Endometrial microvascular endothelial cells (primary cell): ENCODE measurements around the gene HEY2. TPM values are rescaled to one million over a fixed set of nuclear protein-coding genes. Genes with fewer than 3 reads are reported as not detected.
"Not testable (repeated sequence)": the region's sequence is repeated elsewhere in the genome, so short reads cannot be mapped to it uniquely, and the experiment has no call there.

Experiments
- in situ Hi-C: cut with HindIII; loops from 2 replicates; pipeline ENCODE4 v1.10.0; 2017; ENCODE audit warnings: low sequenced_read_pairs, low pct_unique_long_range_greater_than_20kb; ENCODE audit errors: inconsistent ontology term
- total RNA-seq: library from RNA; depleted of rRNA; stranded (reverse); fragments of >200 nt; gene quantifications from one replicate; pipeline ENCODE4 v1.2.3, GENCODE V29; 2015; ENCODE audit errors: inconsistent ontology term

The HEY2 gene
- total RNA-seq, 1 donor from 2014 or later: 1.7 TPM

DNA sequence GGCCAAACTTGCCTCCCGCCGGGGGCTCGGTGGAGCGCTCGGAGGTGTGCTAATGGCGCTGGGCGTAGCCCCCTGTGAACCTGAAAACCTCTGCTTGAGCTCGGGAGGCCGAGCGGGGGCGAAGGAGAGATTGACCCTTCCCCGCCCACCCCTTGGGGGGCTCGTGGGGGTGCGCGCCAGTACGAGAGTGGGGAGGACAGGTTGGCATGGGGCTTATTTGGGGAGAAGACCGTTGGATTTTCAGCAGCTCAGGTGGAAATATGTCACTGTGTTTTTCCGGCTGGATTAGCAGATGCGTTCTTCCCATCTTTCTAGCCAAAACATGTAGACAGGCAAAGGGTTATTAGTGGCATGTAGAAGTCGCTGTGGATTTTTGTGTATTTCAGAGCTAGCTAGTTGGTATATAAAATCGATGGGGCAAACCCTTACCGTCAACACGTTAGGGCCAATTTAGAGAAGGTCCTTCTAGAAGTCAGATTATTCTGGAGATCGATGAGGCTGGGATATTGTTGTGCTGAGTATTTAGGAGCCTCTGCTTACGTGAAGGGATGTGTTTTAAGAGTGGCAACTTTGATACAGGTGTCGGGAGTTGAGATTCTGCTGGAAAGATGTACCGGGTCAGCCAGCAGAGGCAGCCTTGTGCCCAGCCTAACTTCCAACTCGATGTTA, 41.9 kb downstream of the HEY2 start:
- in situ Hi-C loops: no loop called here

DNA sequence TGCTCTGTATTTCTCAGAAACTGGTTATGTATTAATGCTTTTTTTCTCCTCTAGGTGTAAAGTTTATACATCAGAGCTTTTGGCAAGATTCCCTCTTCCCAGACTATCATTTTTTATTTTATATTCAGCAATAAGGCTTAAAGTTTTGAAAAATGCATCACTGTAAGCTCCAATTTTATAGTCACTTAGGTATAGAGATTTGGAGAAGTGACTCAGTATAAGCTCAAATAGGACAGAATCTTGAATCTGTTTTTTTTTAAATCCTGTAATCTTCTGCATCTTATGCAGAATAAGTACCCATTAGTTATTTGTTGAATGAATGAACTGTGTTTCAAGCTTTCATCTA, 42.4 kb downstream of the HEY2 start:
- in situ Hi-C loops: no loop called here

DNA sequence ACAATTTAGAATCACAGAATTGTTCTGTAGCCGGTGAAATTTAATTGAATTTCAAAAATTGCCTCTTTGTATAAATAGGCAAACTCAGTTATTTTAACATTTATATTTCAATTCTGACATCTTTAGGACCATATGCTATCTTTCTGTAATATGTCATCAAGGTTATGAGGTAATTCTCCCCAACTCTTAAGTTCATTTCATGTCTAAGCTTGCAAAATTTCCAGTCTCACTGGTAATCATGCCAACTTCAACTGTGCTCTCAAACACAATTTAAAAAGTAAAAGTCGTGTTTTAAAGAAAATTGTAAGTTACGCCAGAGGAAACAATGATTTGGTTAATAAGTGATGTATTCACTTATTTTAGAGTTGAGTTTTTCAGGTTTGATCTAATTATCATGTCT, 42.7 kb downstream of the HEY2 start:
- in situ Hi-C loops: no loop called here

DNA sequence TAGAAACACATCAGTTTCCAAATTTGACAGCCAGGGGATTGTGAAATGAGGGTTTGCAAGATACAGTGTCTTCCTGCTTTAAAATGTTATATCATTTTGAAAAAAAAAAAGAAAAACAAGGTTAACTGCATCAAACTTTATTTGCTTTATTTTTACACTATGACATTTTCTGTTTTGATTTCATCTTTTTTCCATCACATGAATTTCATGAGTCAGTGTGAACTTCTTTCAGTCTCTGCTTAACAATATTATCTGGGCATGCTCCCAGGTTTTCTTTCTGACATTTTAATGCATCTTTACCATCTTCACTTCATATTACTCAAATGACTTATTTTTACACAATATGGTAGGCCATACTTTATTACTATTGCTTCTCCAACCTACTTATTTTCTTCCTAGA, 43.2 kb downstream of the HEY2 start:
- in situ Hi-C loops: no loop called here

DNA sequence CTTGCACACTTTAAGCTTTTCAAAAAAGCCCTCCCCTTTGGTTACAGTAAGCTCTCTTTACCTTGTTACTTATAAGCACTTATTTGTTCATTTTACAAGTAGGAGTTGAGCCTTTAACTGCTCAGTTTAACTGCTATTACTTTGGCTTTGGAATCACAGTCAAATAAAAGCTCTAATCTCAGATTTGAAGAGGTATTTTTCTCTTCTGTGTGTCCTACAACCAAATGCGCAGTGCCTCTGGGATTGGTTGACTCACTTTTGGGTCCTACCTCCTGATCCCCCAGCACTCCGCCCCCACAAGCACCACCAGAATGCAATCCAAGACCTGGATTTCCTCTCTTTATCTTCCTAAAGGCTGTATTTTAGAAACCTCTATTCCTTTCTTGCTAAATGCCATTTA, 43.8 kb downstream of the HEY2 start:
- in situ Hi-C loops: no loop called here

DNA sequence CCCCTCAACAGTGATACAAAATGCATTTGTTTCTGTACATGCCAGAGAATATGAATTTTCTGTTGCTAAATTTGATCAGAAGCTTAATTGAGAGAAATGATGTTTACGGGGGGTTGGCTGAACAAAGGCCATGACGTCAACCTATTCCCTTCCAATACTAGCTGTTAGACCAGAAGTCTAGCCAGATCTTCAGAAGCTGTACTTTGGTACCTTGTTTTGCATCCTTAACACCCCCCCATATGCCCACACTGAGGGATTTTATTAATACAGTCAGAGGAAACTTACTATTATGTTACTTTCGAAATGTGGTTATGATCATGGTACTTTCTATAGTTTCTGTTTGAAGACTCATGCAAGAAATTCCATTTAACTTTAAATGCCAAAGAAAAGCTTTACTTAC, 44.4 kb downstream of the HEY2 start:
- in situ Hi-C loops: no loop called here

DNA sequence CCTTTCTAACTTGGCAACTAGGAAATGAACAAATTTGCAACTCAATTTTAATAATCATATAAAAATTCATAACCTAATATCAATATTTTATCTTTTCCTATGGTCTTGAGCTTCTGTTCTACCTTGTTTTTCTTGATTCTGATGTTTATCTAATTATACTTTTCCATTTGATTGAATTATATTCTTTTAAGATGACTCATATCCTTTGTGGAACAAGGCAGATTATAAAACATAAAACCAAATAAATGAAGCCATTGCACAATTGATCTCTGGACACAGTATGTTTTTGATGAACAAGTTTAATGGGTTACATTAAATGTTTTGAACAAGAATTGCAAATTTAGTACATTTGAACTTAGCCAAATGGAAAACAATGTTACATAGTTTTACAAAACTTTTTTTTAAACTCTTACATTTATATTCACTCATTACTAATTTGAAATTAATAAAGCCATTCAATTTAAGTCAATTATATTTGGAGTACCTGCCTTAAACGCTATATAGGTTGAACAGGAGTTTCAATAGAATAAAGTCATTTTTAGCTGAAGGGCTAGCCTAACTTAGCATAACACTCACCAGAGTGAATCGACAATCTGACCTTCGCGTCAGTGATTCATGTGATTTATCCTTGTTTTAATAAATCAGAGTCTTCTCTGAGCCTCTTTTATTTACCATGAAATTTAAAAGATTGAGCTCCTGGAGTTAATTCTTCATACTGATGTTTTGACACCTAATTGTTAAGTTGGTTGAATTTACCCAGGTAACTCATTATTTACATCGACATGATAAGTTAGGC, 45.1 kb downstream of the HEY2 start:
- in situ Hi-C loops: no loop called here

DNA sequence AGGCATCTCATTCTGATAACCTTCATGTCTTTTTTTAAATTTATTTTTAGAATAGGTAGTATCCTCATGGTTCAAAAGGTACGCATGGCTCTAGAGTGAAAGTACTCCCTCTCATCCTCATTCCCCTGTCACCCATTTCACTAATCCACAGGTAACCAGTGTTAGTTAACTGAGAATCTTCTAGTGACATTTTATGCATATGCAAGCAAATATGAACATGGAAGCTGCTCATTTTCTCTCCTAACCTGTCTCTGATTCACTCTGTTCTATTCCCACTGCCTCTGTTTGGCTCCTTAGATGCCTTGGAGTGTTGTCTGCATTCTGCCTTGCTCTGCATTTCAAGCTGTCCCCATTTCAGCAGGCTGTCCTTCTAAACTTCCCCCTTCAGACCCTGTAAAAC, 45.9 kb downstream of the HEY2 start:
- in situ Hi-C loops: no loop called here

DNA sequence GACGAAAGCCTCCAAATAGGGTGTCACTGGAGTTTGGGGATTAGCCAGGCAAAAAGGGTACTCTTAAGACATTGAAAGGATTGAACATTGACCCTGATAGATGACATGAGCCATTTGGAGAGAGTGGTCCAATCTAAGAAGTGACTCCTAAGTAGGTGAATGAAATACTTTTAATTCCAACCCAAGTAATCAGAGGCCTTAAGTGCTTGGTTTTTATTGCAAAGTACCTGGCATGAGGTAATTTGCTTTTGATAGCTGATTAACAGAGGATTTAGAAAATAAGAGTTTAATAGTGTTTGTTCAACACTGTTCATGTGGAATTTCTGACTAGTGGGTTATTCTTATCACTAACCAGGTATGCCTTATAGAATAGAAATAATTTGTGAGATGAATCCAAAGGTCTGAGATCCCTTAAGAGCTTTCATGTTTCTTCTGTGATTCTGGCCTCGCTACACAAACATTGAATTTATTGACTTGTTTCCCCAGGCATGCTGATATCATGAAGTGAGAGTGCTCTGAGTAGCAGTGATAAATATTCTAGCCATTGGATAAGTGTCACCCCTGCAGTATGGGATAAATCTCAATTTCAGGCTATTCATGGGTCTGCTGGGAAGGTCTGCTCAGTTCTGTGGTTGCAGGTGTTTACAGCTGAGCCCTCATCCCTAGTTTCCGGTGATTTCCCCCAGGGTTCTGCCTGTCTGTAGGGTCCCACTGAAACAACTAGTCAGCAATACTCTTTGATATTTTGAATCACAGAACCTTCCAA, 47.9 kb downstream of the HEY2 start:
- in situ Hi-C loops: no loop called here

DNA sequence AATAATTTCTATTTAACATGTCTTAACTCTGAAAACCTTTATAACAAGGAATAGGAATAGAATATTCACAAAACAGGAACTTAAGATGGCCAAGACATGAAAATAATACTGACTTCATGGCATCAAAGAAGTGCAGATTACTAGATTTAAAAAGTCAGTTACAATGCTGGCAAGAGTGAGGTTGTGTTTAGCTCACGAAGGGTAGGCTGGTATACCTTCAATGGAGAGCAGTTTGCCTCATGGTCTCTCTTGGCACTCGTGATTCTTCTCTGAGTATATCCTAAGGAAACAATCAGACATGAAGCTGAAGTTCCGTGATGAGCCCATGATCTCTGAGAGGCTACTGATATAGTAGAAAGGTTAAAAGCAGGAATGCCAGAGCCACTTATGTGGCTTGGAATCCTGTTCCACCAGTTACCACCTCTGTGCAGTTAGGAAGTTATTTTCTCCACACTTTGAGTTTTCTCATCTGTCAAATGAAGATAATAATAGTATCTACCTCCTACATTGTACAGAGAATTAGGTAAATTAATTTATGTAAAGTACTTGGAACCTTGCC, 48.5 kb downstream of the HEY2 start:
- in situ Hi-C loops: no loop called here

DNA sequence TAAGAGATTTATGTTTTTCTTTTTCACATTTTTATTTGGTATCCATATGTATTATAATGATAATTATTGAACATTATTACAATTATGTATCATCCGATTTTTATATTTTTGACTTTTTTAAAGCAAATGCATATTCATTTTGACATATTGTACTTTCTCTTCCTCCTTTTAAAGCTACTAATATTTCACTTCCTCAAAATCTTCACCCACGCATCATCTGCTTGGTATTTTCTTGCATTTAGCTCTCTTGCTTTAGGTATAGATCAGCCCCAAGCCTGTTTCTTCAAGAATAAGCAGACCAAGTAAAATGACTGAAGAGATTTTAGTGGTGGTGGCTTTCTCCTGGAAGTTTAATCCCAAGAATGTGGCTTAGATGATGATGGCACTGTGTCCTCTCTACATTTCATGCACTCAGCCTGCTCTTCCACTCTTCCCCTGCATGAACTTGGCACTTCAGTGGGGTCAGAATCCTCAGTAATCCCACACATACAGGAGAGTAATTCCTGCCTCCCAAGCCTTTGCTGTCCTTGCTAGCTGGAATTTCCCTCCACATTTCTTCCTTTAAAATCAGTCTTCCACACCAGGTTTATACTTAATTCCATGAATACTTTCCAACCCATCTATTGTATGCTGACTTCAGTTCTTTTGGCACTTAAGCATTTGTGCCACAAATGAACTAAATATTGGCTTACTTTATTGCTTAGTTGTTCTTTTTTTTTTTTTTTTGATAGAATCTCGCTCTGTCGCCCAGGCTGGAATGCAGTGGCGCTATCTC, 49.5 kb downstream of the HEY2 start:
- in situ Hi-C loops: no loop called here

DNA sequence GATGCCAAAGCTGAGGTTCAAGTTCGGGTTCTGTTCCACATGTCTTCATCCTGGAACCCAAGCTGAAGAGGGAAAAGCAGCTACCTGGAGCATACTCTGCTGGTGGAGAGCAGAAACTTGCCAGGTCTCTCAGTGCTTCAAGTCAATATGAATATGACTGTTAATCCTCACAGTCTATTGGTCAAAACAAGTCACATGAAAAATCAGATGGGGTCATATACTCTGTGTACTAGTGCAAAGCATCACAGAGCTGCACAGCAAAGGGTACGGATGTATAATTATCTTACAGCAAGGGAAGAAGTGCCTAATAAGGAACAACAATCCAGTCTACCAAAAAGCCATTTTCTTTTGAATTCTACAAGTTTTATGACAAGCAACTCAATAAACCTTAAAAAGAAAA, 53.0 kb downstream of the HEY2 start:
- in situ Hi-C loops: no loop called here

DNA sequence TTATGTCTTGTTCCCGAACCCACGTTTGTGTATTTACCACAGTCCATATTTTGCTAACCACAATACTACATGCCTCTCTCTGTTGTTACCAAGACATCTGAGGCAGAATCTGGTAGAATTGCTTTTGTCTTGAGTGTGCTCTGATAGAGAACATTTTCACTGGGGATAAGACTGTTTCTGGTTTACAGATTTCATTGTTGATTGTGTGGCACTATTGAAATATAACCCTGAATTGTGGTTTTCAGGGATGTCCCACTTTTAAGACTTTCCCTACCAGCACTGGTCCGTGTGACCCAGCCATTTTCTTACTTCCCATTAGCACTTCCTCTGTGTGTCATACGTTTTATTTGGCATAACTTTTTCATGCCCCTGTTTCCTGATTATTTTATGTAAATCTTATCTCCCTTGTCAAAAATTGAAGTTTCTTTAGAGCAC, 53.5 kb downstream of the HEY2 start:
- in situ Hi-C loops: no loop called here

DNA sequence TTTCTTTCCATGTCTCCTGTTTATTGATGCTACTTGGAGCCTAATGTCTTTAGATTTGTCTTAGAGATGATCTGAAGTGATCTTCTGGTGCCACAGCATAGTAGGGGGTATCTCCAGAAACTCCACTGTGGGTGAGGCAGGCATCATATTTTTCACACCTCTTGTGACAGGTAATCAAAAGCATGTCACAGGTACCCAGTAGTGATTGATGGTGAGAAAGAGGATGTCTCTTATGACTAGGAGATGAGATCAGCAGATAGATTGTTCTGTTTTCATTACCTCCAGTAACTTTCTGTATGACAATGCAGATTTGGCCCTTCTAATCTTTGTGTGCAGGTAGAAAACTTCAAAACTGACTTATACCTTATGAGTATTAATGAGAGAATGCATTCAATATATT, 54.8 kb downstream of the HEY2 start:
- in situ Hi-C loops: no loop called here

DNA sequence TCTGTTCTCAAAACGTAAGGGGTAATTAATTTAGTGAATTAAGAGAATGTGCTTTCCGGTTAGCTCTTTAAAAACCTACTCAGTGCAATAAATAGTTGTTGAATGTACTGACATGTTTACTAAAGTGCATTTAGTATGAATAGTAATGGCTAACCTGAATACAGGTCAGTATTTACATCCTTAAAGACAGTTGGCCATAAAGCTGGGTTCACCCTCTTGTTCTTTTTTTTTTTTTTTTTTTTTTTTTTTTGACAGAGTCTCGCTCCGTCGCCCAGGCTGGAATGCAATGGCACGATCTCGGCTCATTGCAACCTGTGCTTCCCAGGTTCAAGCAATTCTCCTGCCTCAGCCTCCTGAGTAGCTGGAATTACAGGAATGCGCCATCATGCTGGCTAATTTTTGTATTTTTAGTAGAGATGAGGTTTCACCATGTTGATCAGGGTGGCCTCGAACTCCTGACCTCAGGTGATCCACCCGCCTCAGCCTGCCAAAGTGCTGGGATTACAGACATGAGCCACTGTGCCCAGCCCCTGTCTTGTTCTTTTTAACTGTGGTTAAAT, 55.5 kb downstream of the HEY2 start:
- in situ Hi-C loops: not testable (repeated sequence)

DNA sequence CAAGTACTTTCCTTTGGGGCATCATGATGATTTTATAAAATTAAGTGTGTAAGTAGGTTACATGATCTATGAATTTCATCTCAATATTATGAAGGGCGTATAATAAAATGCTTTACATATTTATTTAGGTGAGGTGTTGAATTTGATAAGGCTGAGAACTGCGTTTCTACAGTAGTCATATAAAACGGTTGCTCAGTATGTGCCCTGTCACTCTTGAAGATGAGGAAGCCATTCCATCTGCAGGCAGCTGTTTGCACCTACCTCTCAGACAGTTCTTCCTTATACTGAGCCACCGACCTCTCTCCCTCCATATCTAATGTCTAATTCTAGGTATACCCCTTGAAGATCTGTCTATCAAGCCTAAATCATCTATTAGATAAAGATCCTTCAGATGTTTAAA, 57.4 kb downstream of the HEY2 start:
- in situ Hi-C loops: no loop called here

DNA sequence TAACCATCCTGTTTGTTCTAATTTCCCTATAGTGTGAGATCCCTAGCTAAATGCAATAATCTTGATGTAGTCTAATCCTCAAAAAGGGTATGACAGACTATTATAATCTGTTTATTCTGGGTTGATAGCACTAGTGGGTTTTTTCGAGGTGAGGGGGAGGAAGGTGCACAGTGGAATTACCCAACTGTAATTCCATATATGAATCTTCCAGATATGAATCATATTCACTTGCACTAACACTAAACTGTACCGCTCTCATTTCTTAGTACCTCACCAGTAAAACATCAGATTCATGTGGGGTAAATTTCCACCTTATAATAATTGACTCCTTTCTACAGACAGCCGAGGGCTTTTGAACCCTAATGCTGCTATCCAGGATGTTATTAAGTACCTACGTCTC, 57.9 kb downstream of the HEY2 start:
- in situ Hi-C loops: no loop called here

DNA sequence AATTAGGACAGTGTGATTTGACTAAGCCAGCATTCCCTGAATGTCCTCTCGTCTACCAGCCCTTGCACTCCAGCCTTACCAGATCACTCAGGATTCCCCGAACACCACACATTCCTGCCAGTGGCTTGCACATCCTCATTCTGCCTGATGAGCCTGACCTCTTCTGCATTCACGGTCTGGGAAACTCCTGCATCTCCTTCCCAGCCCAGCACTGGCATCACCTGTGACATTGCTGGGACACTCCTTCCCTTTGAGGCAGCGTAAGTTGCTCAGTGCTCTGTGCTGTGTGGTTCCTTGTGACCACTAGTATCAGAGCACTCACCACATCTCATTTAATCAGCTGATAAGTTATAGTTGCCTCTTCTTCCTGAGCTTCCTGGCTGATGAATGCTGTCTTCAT, 58.6 kb downstream of the HEY2 start:
- in situ Hi-C loops: no loop called here

DNA sequence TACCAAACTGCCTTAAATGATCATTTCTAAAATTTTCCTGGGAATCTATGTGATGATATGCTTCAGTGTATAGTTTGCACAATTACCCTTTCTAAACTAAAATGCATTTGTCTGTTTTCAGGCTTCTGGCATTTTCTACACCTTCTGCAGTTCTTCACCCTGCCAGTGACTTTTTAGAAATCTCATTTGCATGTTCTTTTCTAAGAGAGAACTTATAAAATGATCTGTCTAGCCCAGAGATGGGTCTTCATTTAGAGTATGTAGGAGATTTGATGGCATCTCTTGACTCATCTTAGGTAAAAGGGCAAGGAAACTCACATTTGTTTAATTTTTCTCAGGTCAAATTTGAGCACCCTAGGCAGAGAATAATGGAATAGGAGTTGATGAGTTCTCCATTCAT, 59.2 kb downstream of the HEY2 start:
- in situ Hi-C loops: no loop called here
